HG02852 (cell line): ENCODE data around the gene CHCHD6.

Experiments
- ATAC-seq: cut with Tn5 transposase; IDR thresholded peaks from one replicate; pipeline ENCODE4 v1.9.1; 2021; ENCODE audit warnings: mild to moderate bottlenecking, moderate library complexity; ENCODE audit not compliant: unreplicated experiment

The CHCHD6 gene

DNA sequence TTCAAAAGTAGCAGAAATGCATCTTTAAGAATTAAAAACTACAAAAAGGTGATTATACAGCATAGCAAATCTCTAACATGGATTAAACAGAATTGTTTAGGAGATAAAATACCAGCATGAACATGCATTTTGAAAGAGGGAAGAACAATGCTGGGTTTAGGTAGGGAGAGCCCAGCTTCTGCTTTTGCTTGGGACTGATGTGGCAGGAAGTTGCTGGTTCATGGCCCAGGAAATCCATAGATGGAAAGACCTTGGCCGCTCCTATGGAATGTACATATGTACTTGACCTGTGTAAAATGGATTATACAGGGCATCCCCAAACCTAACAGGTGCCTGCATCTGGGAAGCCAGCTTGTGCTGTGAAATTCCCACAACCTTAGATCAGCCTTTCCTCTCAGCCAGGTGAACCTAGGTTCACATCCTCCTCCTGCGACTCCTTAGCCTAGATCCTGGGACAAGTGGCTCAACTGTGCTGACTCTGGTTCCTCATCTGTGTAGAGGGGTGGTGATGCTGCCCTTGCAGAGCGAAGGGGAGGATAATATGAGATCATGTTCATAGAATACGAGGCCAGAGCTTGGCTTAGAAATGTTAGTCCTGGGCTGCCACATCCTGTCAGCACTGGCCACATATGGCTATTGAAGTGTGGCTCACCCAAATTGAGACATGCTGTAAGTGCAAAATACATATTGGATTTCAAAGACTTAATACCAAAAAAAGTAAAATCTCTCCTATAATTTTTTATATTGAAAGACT lies 231.9 kb downstream of the CHCHD6 start:
- ATAC-seq = no peak

DNA sequence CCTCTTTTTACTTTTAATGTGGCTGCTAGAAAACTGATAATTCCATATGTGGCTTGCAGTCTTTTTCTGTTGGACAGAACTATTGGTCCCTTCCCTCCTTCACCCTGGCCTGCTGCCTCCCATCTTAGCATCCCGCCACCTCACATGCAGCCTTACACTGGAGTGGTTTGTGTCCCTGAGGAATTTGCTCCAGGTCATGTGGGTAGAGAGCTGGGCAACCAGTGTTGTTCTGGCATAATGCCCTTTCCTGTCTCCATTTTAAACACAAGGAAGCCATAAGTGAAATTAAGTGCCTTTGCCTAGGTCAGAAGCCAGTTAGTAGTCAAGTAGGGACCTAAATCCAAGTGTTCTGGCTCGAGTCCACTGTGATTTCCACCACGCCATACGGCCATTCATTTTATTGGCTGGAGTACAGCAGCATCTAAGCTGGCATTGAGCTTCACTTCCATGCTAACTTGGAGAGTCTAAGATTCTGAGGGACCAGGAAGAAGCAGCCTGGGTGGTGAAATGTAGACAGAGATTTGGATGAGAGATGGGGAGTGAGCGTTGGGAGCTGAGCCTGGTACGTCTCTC lies 232.9 kb downstream of the CHCHD6 start:
- ATAC-seq = no peak

DNA sequence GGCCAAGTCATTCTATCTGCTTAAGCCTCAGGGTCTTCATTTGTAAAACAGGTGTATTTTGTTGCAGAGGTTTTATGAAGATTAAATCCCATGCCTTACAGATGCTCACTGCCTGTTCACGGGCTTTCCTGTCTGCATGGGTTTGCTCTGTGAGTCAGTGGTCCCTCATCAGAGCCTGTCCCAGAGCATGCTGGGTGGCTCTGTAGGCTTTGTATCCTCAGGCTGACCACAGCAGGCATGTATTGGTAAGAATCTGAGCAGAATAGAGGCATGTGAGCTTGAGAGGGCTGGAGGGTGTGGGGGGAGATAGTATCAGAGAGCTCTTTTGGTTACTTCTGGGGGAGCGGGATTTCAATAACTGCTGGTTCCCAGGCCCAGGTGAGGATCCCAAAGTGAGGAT lies 233.5 kb downstream of the CHCHD6 start:
- ATAC-seq = no peak

- ATAC-seq = no peak
Observed at GRCh38 chr3:126937973-126938372, 233.9 kb downstream of the CHCHD6 start.

GRCh38 chr3:126938520-126939337 lies 234.7 kb downstream of the CHCHD6 start:
- no peak for ATAC-seq

DNA sequence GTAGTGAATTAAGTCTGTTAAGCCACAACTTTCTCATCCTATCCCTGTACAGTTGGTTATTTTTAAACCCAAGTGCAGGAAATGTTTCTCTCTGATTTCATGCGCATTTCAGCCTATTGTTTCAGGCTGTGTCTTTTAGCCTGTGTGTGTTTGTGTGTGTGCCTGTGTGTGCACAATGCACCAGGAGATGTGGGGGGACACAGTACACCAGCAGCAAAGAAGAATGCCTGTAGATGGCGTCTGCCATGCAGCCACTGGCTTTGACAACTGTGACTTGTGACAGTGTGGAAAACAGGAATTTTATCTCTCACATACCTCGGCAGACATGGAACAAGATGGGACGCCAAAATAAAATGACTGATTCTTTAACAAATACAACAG lies 235.3 kb downstream of the CHCHD6 start:
- no peak for ATAC-seq

GRCh38 chr3:126939733-126940132 lies 235.7 kb downstream of the CHCHD6 start:
- no peak for ATAC-seq

DNA sequence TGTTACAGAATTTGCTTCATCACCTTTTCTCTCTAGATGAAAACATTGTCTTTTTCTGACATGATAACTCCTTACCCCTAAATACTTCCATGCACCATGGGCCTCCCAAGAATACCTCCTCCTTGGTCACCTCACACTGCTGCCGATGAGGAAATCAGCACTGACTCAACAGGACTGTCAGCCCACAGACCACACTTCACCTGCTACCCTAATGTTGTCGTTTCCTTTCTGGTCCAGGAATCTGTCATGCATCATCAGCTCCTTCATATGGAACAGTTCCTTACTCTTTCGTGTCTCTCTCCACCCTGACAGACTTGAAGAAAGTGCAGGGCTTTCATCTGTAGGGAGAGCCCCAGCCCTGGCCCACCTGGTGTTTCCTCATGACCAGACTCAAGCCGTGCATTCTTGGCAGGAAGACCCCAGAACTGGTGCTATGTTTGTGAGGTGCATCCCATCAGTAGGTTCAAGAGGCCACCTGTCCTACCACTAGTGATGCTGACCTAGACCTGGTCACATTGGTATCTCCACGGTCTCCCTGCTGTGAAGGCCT lies 237.8 kb downstream of the CHCHD6 start:
- no peak for ATAC-seq

- ATAC-seq = no peak
Observed at GRCh38 chr3:126944089-126944965, 240.3 kb downstream of the CHCHD6 start.

DNA sequence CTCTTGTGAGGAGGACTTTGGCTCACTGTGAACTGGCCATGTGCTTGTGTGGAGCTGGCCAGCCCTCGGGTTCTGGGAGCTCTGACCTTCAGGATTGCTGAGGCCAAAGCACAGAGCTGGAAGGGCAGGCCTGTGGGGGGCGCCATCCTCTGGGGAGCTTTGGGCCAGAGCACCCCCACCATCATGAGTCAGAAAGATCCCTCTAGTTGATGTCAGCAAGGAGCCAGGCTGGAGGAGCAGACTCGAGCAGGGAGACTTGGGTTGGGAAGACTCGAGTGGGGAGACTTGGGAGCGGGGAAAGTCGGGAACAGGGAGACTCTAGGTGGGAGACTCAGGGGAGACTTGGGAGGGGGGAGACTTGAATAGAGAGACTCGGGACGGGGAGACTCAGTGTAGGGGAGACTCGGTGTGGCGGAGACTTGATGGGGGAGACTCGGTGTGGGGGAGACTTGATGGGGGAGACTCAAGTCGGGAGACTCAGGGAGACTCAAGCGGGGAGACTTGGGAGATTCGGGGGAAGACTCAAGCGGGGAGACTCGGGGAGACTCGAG lies 241.2 kb downstream of the CHCHD6 start:
- no peak for ATAC-seq

DNA sequence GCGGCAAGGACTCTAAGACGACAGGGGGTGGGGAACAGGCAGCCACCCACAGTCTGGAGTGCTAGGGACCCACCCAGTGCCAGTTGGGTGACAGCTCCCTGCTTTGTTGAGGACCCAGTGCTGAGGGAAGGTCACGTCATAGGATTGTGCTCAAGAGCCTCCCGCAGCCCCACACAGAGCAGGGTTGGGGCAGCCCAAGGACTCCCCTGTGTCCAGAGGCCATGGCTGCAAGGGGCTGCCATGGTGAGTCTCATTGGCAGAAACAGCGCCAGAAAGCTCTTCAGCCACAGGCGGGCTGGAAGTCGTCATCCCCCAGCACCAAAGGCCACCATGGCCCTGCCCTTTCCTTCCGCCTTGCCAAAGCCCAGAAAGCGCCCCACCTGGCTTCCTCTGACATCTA lies 241.9 kb downstream of the CHCHD6 start:
- ATAC-seq = no peak

GRCh38 chr3:126946405-126946804 lies 242.4 kb downstream of the CHCHD6 start:
- no peak for ATAC-seq

GRCh38 chr3:126947429-126947828 lies 243.4 kb downstream of the CHCHD6 start:
- no peak for ATAC-seq

DNA sequence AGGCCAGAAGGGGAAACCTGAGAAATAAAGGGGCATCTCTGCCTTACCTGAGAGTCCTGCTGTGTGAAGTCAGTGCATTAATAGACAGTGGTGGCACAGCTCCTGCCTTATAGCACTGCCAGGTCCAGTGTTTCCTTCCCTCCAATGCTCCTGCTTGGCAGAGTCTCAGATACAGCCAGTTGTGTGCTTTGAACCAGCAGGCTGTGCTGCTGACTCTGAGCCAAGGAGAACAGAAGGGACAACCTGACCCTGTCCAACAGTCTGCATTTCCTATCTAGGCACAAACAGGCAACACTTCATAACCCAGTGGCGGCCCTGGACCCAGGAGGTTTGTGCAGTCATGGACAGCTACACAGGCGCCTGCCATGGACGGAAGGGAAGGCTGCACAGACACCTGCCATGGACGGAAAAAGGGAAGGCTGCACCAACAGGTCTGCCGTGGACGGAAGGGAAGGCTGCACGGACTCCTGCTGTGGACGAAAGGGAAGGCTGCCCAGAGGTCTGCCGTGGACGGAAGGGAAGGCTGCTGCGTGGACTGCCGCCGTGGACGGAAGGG lies 245.0 kb downstream of the CHCHD6 start:
- no peak for ATAC-seq

DNA sequence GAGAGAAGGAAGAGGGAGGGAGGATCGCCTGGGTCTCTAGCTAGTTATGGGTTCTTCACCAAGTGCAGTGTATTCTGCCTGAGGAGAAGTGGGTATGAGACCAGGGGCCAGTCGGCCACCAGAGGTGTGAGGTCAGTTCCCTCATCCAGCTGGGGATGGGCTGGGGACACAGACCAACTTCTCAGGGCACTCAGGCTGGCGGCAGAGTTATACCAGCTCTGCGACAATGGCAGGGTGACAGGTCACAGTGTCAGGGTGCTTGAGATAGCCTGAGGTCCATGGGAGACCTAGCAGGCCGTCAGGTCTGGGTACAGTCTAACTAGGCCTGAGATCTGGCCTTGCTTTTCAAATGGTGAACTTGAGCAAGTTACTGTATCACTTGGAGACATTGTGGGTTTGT lies 247.5 kb downstream of the CHCHD6 start:
- no peak for ATAC-seq

- no peak for ATAC-seq
Observed at GRCh38 chr3:126952261-126952982, 248.4 kb downstream of the CHCHD6 start.

DNA sequence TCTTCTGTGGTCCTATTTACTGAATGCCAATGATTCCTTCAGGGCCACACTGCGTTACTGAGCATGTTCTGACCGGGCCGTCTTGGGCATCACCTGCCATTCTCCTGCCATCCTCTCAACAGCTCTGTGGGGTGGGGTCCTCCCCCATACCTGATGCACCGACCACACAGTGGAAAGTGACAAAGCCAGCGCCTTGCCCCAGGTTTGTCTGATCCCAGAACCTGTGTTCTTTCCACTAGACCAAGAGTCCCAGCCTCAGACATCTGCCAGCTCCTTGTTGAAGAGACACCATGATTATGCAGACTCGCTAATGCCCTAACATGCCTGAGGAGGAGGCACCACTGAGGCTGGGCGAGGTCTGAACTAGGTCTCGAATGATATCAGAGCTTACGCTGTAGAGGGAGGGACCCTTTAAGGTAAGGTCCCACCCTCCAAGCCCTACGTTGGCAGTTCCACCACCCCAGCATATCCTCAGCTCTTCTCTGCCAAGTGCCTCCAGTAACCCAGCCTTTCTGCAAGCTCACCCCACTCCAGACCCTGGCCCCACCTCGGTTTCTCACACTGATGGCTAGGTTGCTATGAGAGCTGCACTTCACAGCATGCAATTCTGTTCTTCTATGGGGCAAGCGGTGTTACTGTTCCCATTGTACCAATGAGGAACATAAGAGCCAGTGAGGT lies 249.1 kb downstream of the CHCHD6 start:
- no peak for ATAC-seq

- ATAC-seq = peak; percentile 72
Observed at GRCh38 chr3:126954141-126954842, 250.3 kb downstream of the CHCHD6 start.
